ENCODE data around the gene PER1. TPM values are rescaled to one million over a fixed set of nuclear protein-coding genes. Genes with fewer than 3 reads are reported as not detected.

The PER1 gene
- total and polyA plus RNA-seq, 2 of the 13 experiments (the other 11 are each of a cell fraction or from before 2014, with no cell fraction given), result 2.6 to 3.6 TPM

DNA sequence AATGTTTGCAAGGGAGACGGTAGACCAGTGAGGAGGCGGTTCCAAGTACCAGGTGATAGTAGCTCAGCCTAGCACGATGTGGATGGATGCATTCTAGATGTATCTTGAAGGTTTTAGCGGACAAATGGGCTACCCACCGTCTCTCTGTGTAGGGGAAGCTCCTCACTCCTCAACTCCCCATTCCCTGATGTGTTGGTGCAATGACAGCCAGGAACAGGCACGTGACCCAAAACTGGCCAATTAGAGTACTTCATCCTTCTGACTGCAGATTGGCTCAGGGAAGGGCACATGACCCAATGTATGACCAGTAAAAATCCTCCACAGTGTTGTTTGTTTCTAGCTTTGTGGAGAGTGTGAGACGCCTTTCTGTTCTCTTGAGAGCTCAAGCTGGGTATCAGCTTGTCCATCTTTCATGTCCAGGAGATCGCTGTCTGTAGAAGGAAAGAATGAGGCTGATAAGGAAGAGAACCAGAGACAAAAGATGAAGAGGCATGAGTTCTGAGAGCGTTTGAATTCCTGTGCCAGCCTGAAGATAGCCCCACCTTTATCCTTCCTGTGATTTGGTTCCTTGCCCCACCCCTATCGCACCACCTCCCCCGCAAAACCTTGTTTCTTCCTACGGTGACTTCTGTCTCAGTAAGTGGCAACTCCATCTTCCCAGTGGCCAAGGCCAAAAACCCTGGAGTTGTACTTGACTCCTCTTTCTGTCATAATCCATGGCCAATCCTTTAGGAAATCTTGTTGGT, 40.0 kb upstream of the PER1 start (continued):
- TF ChIP-seq, protein P1, sequence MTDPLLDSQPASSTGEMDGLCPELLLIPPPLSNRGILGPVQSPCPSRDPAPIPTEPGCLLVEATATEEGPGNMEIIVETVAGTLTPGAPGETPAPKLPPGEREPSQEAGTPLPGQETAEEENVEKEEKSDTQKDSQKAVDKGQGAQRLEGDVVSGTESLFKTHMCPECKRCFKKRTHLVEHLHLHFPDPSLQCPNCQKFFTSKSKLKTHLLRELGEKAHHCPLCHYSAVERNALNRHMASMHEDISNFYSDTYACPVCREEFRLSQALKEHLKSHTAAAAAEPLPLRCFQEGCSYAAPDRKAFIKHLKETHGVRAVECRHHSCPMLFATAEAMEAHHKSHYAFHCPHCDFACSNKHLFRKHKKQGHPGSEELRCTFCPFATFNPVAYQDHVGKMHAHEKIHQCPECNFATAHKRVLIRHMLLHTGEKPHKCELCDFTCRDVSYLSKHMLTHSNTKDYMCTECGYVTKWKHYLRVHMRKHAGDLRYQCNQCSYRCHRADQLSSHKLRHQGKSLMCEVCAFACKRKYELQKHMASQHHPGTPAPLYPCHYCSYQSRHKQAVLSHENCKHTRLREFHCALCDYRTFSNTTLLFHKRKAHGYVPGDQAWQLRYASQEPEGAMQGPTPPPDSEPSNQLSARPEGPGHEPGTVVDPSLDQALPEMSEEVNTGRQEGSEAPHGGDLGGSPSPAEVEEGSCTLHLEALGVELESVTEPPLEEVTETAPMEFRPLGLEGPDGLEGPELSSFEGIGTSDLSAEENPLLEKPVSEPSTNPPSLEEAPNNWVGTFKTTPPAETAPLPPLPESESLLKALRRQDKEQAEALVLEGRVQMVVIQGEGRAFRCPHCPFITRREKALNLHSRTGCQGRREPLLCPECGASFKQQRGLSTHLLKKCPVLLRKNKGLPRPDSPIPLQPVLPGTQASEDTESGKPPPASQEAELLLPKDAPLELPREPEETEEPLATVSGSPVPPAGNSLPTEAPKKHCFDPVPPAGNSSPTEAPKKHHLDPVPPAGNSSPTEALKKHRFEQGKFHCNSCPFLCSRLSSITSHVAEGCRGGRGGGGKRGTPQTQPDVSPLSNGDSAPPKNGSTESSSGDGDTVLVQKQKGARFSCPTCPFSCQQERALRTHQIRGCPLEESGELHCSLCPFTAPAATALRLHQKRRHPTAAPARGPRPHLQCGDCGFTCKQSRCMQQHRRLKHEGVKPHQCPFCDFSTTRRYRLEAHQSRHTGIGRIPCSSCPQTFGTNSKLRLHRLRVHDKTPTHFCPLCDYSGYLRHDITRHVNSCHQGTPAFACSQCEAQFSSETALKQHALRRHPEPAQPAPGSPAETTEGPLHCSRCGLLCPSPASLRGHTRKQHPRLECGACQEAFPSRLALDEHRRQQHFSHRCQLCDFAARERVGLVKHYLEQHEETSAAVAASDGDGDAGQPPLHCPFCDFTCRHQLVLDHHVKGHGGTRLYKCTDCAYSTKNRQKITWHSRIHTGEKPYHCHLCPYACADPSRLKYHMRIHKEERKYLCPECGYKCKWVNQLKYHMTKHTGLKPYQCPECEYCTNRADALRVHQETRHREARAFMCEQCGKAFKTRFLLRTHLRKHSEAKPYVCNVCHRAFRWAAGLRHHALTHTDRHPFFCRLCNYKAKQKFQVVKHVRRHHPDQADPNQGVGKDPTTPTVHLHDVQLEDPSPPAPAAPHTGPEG (CRISPR knock-in tag; IDR thresholded peaks at IDR 0.05), result 0 out of 2 replicates have a peak, but pooled peaks have one; percentile 17
- no peak for TF ChIP-seq ESRRA (CRISPR knock-in tag; IDR thresholded peaks at IDR 0.05; ENCODE audit: low read depth)
- no peak for TF ChIP-seq MXD1 (CRISPR knock-in tag; IDR thresholded peaks at IDR 0.05)
- TF ChIP-seq POGZ (CRISPR knock-in tag; IDR thresholded peaks at IDR 0.05), result 0 out of 2 replicates have a peak, but pooled peaks have one; percentile 48
- peak; percentile 53; the same call in 1 of the 2 replicates for TF ChIP-seq SALL1 (CRISPR knock-in tag; IDR thresholded peaks at IDR 0.05)
- TF ChIP-seq CTCF (CRISPR knock-in tag; IDR thresholded peaks at IDR 0.05), result no peak
- no peak for TF ChIP-seq XBP1 (CRISPR knock-in tag; IDR thresholded peaks at IDR 0.05)
- TF ChIP-seq PHF8 (CRISPR knock-in tag; IDR thresholded peaks at IDR 0.05), result 0 out of 2 replicates have a peak, but pooled peaks have one; percentile 31
- TF ChIP-seq ATF7-NPFF (CRISPR knock-in tag; IDR thresholded peaks at IDR 0.05; ENCODE audit: low read depth), result no peak
- peak; percentile 69 for TF ChIP-seq CEBPG (CRISPR knock-in tag; IDR thresholded peaks at IDR 0.05)
- TF ChIP-seq NRL (CRISPR knock-in tag; IDR thresholded peaks at IDR 0.05; ENCODE audit: borderline replicate concordance), result no peak
- TF ChIP-seq ZFP41 (CRISPR knock-in tag; IDR thresholded peaks at IDR 0.05; ENCODE audit: borderline replicate concordance), result no peak
- no peak for TF ChIP-seq LCORL (IDR thresholded peaks at IDR 0.05)
- TF ChIP-seq LCORL (CRISPR knock-in tag; IDR thresholded peaks at IDR 0.05), result peak; percentile 50; the same call in 1 of the 2 replicates
- TF ChIP-seq RBAK (CRISPR knock-in tag; IDR thresholded peaks at IDR 0.05), result no peak
- TF ChIP-seq, protein P2, sequence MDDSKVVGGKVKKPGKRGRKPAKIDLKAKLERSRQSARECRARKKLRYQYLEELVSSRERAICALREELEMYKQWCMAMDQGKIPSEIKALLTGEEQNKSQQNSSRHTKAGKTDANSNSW (CRISPR knock-in tag; IDR thresholded peaks at IDR 0.05; ENCODE audit: borderline replicate concordance), result no peak
- TF ChIP-seq SMARCE1 (IDR thresholded peaks at IDR 0.05; ENCODE audit: borderline replicate concordance), result no peak
- peak; percentile 14 for TF ChIP-seq XRCC5 (optimal IDR thresholded peaks at IDR 0.05; ENCODE audit: low read length)
- no peak for TF ChIP-seq ZNF33A (CRISPR knock-in tag; IDR thresholded peaks at IDR 0.05; ENCODE audit: borderline replicate concordance)
- no peak for TF ChIP-seq TCF7 (IDR thresholded peaks at IDR 0.05; ENCODE audit: low read depth)
- no peak for TF ChIP-seq NR3C1 (CRISPR knock-in tag; IDR thresholded peaks at IDR 0.05)
- TF ChIP-seq ZNF468 (CRISPR knock-in tag; IDR thresholded peaks at IDR 0.05), result no peak
- TF ChIP-seq POLR2A (IDR thresholded peaks at IDR 0.05; ENCODE audit: insufficient read depth in 1 of 2, low read depth in 2 of 2, low read length in 2 of 2), result peak; percentile 69 to 83

Data from HepG2 (cell line).